Measurements from ENCODE around the gene DLAT.
A peak's percentile ranks its signal among the peaks of the same experiment; 100 is the strongest.

DLAT gene

DNA sequence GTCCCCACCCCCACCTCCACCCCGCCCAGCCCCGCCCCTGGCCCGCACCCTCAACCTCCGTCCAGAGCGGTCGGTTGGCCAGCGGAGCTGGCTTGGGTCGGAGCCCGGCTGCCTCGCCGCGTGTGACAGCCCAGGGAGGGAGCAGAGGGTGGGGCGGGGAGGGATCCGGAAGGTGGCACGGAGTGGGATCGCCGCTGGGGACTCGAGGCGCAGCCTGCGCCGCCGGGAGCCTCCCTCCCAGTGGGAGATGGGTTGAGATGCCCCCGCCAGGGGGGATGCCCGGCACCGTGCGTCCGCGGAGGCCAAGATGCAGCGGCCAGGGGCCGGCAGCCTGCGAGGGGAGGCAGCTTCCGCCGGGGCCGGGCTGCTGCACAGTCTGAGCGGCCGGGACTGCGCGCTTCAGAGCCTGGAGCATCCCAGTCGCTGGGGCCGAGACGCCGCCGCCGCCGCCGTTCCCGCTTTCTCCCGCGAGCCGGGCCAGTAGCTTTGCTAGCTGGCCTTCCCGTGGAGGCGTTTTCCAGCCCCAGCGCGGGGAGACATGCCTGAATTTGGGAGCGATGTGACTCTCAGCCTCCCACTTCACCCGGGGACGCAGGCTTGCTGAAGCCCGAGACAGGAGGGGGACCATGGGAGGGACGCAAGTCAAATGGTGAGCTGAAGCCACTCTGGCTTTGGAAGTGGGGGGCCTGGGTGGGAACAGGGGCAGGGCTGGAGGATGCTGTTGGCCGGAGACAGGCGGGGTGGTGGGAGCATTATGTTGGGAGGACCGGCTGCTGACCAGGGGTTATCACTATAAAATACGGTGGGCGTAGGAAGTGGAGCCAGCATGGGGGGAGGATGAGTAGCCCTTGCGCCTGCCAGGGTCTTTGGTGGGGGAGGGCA is 47.8 kb upstream of the DLAT start (continued):
- TF ChIP-seq PBX3 (CRISPR knock-in tag; IDR thresholded peaks at IDR 0.05) (0 out of 2 replicates have a peak, but pooled peaks have one; percentile 36), ZNF426 (tag by site-specific recombination; IDR thresholded peaks at IDR 0.05) (no peak), MEIS1 (CRISPR knock-in tag; IDR thresholded peaks at IDR 0.05; ENCODE audit: borderline replicate concordance) (no peak), ZNF529 (tag by site-specific recombination; IDR thresholded peaks at IDR 0.05; ENCODE audit: insufficient replicate concordance) (no peak), ZFHX2 (tag by site-specific recombination; conservative IDR thresholded peaks at IDR 0.05) (peak; percentile 54), SCRT1 (tag by site-specific recombination; IDR thresholded peaks at IDR 0.05; ENCODE audit: borderline replicate concordance) (no peak)

DNA sequence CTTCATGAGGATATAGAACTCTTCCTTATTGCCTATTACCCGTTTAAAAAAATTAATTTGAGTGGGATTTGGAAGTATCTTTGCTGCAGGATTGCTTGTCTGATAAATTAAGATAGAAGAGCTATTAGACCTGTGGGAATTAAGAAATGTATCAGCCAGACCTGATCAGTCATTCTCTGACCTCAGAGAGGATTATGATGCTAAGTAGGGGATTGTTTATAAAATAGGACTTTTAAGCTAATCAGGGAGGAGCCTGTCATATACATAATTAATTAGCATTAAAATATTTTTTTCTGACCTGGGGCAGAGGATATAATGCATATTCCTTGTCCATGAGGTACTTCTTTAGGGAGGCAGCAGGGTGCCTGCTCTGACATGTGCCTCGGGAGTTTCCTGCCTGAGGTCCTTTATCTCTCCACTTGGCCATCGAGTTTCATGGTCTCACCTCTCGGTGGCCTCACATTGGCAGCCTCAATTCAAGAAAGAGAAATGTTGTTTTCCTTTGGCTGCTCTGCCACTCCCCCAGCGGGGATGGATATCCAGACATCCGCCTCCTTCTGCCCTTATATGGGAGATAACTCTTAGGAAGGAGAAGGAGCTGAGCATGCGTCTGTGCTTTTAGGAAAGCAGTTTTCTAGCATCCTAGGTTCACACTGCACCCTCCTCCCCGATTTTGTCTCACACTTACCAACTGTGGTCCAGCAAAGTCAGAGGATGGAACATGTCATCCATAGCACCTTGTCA is 47.0 kb upstream of the DLAT start:
- POLR2A ChIA-PET, result interaction anchor here (0.9 to 1.7 kb wide), 5 partner anchors 39 to 107 kb away, joined by 3 to 7 read pairs (median 4); partner anchors contain the start of genes ALG9 and DIXDC1
- CTCF ChIA-PET, result interaction anchor here (0.6 to 7.8 kb wide), 5 partner anchors 17 to 386 kb away, joined by 3 to 166 read pairs (median 3); partner anchors contain the start of gene DIXDC1
- no peaks in the 10 kb centered on the region for H3K9me3 ChIP-seq (ENCODE audit: control insufficient read depth, insufficient read depth, low read depth, low read length)
- H3K4me3 ChIP-seq (ENCODE audit: low read depth, low read length), result peak overlapping the region; percentile 55
- no peak overlapping the region for H3K27ac ChIP-seq (ENCODE audit: extremely low read depth, low read depth, low read length)
- H3K4me1 ChIP-seq (ENCODE audit: control insufficient read depth, insufficient read depth, low read length), result peaks cover 13% of the 10 kb centered on the region
- peaks cover 0 to 24% of the 10 kb centered on the region in 2 experiments; a peak in 1 of 3 replicates for H3K36me3 ChIP-seq (ENCODE audit: control insufficient read depth in 2 of 2, insufficient read depth in 1 of 2, low read length in 2 of 2)
- TF ChIP-seq, protein P1, sequence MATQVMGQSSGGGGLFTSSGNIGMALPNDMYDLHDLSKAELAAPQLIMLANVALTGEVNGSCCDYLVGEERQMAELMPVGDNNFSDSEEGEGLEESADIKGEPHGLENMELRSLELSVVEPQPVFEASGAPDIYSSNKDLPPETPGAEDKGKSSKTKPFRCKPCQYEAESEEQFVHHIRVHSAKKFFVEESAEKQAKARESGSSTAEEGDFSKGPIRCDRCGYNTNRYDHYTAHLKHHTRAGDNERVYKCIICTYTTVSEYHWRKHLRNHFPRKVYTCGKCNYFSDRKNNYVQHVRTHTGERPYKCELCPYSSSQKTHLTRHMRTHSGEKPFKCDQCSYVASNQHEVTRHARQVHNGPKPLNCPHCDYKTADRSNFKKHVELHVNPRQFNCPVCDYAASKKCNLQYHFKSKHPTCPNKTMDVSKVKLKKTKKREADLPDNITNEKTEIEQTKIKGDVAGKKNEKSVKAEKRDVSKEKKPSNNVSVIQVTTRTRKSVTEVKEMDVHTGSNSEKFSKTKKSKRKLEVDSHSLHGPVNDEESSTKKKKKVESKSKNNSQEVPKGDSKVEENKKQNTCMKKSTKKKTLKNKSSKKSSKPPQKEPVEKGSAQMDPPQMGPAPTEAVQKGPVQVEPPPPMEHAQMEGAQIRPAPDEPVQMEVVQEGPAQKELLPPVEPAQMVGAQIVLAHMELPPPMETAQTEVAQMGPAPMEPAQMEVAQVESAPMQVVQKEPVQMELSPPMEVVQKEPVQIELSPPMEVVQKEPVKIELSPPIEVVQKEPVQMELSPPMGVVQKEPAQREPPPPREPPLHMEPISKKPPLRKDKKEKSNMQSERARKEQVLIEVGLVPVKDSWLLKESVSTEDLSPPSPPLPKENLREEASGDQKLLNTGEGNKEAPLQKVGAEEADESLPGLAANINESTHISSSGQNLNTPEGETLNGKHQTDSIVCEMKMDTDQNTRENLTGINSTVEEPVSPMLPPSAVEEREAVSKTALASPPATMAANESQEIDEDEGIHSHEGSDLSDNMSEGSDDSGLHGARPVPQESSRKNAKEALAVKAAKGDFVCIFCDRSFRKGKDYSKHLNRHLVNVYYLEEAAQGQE (tag by site-specific recombination; IDR thresholded peaks at IDR 0.05), result no peak
- no peak for TF ChIP-seq HOXC10 (CRISPR knock-in tag; IDR thresholded peaks at IDR 0.05)
- TF ChIP-seq, protein P2, sequence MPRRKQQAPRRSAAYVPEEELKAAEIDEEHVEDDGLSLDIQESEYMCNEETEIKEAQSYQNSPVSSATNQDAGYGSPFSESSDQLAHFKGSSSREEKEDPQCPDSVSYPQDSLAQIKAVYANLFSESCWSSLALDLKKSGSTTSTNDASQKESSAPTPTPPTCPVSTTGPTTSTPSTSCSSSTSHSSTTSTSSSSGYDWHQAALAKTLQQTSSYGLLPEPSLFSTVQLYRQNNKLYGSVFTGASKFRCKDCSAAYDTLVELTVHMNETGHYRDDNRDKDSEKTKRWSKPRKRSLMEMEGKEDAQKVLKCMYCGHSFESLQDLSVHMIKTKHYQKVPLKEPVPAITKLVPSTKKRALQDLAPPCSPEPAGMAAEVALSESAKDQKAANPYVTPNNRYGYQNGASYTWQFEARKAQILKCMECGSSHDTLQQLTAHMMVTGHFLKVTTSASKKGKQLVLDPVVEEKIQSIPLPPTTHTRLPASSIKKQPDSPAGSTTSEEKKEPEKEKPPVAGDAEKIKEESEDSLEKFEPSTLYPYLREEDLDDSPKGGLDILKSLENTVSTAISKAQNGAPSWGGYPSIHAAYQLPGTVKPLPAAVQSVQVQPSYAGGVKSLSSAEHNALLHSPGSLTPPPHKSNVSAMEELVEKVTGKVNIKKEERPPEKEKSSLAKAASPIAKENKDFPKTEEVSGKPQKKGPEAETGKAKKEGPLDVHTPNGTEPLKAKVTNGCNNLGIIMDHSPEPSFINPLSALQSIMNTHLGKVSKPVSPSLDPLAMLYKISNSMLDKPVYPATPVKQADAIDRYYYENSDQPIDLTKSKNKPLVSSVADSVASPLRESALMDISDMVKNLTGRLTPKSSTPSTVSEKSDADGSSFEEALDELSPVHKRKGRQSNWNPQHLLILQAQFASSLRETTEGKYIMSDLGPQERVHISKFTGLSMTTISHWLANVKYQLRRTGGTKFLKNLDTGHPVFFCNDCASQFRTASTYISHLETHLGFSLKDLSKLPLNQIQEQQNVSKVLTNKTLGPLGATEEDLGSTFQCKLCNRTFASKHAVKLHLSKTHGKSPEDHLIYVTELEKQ (tag by site-specific recombination; IDR thresholded peaks at IDR 0.05; ENCODE audit: borderline replicate concordance), result no peak
- TF ChIP-seq, protein P3, sequence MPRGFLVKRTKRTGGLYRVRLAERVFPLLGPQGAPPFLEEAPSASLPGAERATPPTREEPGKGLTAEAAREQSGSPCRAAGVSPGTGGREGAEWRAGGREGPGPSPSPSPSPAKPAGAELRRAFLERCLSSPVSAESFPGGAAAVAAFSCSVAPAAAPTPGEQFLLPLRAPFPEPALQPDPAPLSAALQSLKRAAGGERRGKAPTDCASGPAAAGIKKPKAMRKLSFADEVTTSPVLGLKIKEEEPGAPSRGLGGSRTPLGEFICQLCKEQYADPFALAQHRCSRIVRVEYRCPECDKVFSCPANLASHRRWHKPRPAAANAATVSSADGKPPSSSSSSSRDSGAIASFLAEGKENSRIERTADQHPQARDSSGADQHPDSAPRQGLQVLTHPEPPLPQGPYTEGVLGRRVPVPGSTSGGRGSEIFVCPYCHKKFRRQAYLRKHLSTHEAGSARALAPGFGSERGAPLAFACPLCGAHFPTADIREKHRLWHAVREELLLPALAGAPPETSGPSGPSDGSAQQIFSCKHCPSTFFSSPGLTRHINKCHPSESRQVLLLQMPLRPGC (tag by site-specific recombination; IDR thresholded peaks at IDR 0.05), result no peak
- TF ChIP-seq, protein P4, sequence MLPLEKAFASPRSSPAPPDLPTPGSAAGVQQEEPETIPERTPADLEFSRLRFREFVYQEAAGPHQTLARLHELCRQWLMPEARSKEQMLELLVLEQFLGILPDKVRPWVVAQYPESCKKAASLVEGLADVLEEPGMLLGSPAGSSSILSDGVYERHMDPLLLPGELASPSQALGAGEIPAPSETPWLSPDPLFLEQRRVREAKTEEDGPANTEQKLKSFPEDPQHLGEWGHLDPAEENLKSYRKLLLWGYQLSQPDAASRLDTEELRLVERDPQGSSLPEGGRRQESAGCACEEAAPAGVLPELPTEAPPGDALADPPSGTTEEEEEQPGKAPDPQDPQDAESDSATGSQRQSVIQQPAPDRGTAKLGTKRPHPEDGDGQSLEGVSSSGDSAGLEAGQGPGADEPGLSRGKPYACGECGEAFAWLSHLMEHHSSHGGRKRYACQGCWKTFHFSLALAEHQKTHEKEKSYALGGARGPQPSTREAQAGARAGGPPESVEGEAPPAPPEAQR (tag by site-specific recombination; IDR thresholded peaks at IDR 0.05), result no peak
- TF ChIP-seq, protein P5, sequence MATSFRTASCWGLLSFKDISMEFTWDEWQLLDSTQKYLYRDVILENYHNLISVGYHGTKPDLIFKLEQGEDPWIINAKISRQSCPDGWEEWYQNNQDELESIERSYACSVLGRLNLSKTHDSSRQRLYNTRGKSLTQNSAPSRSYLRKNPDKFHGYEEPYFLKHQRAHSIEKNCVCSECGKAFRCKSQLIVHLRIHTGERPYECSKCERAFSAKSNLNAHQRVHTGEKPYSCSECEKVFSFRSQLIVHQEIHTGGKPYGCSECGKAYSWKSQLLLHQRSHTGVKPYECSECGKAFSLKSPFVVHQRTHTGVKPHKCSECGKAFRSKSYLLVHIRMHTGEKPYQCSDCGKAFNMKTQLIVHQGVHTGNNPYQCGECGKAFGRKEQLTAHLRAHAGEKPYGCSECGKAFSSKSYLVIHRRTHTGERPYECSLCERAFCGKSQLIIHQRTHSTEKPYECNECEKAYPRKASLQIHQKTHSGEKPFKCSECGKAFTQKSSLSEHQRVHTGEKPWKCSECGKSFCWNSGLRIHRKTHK (tag by site-specific recombination; IDR thresholded peaks at IDR 0.05), result no peak
- no peak for TF ChIP-seq ZNF777 (tag by site-specific recombination; IDR thresholded peaks at IDR 0.05; ENCODE audit: borderline replicate concordance)
- no peak for TF ChIP-seq ZSCAN16 (tag by site-specific recombination; IDR thresholded peaks at IDR 0.05)
- no peak for TF ChIP-seq ZNF558 (tag by site-specific recombination; IDR thresholded peaks at IDR 0.05)
- TF ChIP-seq, protein P6, sequence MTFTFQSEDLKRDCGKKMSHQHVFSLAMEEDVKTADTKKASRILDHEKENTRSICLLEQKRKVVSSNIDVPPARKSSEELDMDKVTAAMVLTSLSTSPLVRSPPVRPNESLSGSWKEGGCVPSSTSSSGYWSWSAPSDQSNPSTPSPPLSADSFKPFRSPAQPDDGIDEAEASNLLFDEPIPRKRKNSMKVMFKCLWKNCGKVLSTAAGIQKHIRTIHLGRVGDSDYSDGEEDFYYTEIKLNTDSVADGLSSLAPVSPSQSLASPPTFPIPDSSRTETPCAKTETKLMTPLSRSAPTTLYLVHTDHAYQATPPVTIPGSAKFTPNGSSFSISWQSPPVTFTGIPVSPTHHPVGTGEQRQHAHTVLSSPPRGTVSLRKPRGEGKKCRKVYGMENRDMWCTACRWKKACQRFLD (tag by site-specific recombination; IDR thresholded peaks at IDR 0.05), result no peak

Data from HEK293 (cell line).